Sigmoid colon (tissue), 7 donors: ENCODE data around the gene CRELD2. TPM values are rescaled to one million over a fixed set of nuclear protein-coding genes. Genes with fewer than 3 reads are reported as not detected.
A peak's percentile ranks its signal among the peaks of the same experiment; 100 is the strongest.

Source experiments
- DNase-seq: peaks from one replicate; pipeline ENCODE4 v3.0.0-alpha.2; 2019
- H3K27ac ChIP-seq, 4 donors: fragments of 200-600 bp; sonication (generic); one replicate each; pipeline ENCODE4 v1.5.1; 2016 to 2019; ENCODE audit warnings: mild to moderate bottlenecking in 1 of 4
- H3K27me3 ChIP-seq, 3 donors: fragments of 200-600 bp; sonication (generic); one replicate each; pipeline ENCODE4 v1.5.1; 2019; ENCODE audit warnings: mild to moderate bottlenecking in 1 of 3
- H3K36me3 ChIP-seq, 4 donors: fragments of 200-600 bp; sonication (generic); one replicate each; pipeline ENCODE4 v1.5.1; 2016 to 2019
- H3K4me1 ChIP-seq, 4 donors: fragments of 200-600 bp; sonication (generic); one replicate each; pipeline ENCODE4 v1.5.1; 2017 to 2019
- H3K4me3 ChIP-seq, 4 donors: fragments of 200-600 bp; sonication (generic); one replicate each; pipeline ENCODE4 v1.5.1; 2017 to 2019; ENCODE audit warnings: mild to moderate bottlenecking in 2 of 4, moderate library complexity in 1 of 4
- H3K9me3 ChIP-seq, 4 donors: fragments of 200-600 bp in 3 of 4; sonication (generic) in 3 of 4; one replicate each; pipeline versions ENCODE4 v1.5.1 to v1.6.1; 2013 to 2019
- CTCF ChIP-seq, 4 experiments: fragments of 450-650 bp in 3 of 4; fragments of 200-600 bp in 1 of 4; IDR thresholded peaks; one replicate each; pipeline ENCODE4 v1.5.1; 2016 to 2019; ENCODE audit warnings: antibody characterized with exemption in 4 of 4, mild to moderate bottlenecking in 3 of 4, moderate library complexity in 2 of 4
- EP300 ChIP-seq, 4 donors: sonication (generic); formaldehyde crosslinking; IDR thresholded peaks; one replicate each; pipeline ENCODE4 v1.6.1; 2017; ENCODE audit warnings: antibody characterized with exemption in 4 of 4
- POLR2A ChIP-seq, 2 donors: fragments of 450-650 bp; IDR thresholded peaks; one replicate each; pipeline ENCODE4 v1.6.1; 2016; ENCODE audit warnings: antibody characterized with exemption in 2 of 2, mild to moderate bottlenecking in 2 of 2, moderate library complexity in 2 of 2
- POLR2AphosphoS5 ChIP-seq, 4 donors: sonication (generic); formaldehyde crosslinking; IDR thresholded peaks; one replicate each; pipeline ENCODE4 v1.6.1; 2017; ENCODE audit warnings: antibody characterized with exemption in 4 of 4
- WGBS, 2 donors: extraction: QIAGEN DNeasy Blood & Tissue Kit; methylation state at CpG; one replicate each; pipeline ENCODE4 v1.1.7; 2013; 5-methylcytosine and 5-hydroxymethylcytosine counted together
- intact Hi-C: fragments of 100-400 bp; cut with DNase I; formaldehyde crosslinking; loops from one replicate; pipeline ENCODE4 v1.15.1; 2023
- polyA plus RNA-seq, 3 donors: library from polyadenylated mRNA; stranded (reverse); fragments of 200-250 nt; gene quantifications; one replicate each; pipeline ENCODE4 v1.2.3, GENCODE V29; 2013
- small RNA-seq, 3 donors: library from RNA; depleted of rRNA; stranded (forward); fragments of <200 nt; gene quantifications; one replicate each; pipeline ENCODE3, GENCODE V24; 2016
- total RNA-seq, 4 donors: library from RNA; depleted of rRNA; stranded (reverse); fragments of >200 nt; gene quantifications; one replicate each; pipeline ENCODE4 v1.1.0, GENCODE V29; 2016
- donor health status: healthy with polysubstance abuse.
- donor health status: Bipolar disorder and iron deficiency.
- donor health status: healthy.

The CRELD2 gene
- total and polyA plus RNA-seq, 7 donors: 9.2 to 97.7 (median 20.2) TPM

DNA sequence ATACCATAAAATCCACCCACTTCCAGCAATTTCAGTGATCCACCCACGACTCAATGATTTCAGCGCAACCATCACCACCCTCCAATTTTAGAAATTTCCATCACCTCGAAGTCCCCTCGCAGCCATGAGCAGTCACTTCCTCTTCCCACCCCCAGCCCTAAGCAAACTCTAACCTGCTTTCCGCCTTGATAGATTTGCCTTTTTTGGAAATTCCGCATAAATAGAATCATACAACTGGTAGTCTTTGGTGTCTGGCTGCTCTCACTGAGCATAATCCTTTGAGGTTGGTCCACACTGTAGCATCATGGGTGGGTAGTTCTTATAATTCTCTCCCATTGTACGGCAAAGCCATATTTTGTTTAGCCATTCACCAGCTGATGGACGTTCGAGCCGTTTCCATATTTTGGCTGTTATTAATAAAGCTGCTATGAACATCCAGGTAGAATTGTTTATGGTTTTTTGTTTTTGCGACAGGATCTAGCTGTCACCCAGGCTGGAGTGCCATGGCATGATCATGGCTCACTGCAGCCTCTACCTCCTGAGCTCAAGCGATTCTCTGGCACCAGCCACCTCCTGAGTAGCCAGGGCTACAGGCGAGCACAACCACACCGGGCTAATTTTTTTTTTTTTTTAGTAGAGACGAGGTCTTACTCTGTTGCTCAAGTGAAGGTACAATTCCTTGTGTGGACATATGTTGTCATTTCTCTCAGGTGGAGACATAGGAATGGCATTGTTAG lies 58.2 kb downstream of the CRELD2 start:
- no peaks in the 10 kb centered on the region for H3K36me3 ChIP-seq
- TF ChIP-seq POLR2AphosphoS5 (IDR thresholded peaks at IDR 0.05): no peak
- no peak for TF ChIP-seq EP300 (IDR thresholded peaks at IDR 0.05)
- TF ChIP-seq POLR2A (IDR thresholded peaks at IDR 0.05): no peak
- no peak for TF ChIP-seq CTCF (IDR thresholded peaks at IDR 0.05)
- peaks cover under 1 to 10% (median 7%) of the 10 kb centered on the region in 4 donors for H3K4me1 ChIP-seq
- intact Hi-C loops: no loop called here
- no peaks in the 10 kb centered on the region for H3K9me3 ChIP-seq
- peak overlapping the region in 1 of 4 donors; percentile 3 for H3K27ac ChIP-seq
- no peak for DNase-seq
- H3K27me3 ChIP-seq: peaks cover 0 to 14% (median 0%) of the 10 kb centered on the region in 3 donors
- 34 to 51% methylated on average over 15 of the region's 15 CpGs for WGBS, 2 donors
- H3K4me3 ChIP-seq: no peak overlapping the region

Small RNA genes lying within 50 kb of the gene (small RNA-seq; reads per million reads assigned to genes)
- gene MIR6821: 0 reads per million in 3 donors

Other genes starting within 250 kb of the CRELD2 start
- 10 to 100 TPM; 31.1 to 52.6 (median 35.9) TPM for gene BRD1, start 90.8 kb upstream of the CRELD2 start, total RNA-seq
- gene BRD1, start 90.8 kb upstream of the CRELD2 start, polyA plus RNA-seq: 10 to 100 TPM; 12.6 to 21.5 (median 14.3) TPM
- gene ZBED4, start 64.8 kb upstream of the CRELD2 start, total RNA-seq: 1 to 10 TPM; 3.9 to 7.5 (median 5.5) TPM
- 10 to 100 TPM in 1 of 3 donors, 1 to 10 TPM in 2; 2.4 to 10.5 (median 4.6) TPM for gene ZBED4, start 64.8 kb upstream of the CRELD2 start, polyA plus RNA-seq
- gene ALG12, start 196 bp upstream of the CRELD2 start, total RNA-seq: 10 to 100 TPM; 11.4 to 23.9 (median 15.4) TPM
- 10 to 100 TPM in 1 of 3 donors, 1 to 10 TPM in 2; 1.8 to 15.9 (median 2.1) TPM for gene ALG12, start 196 bp upstream of the CRELD2 start, polyA plus RNA-seq
- gene PIM3, start 42.1 kb downstream of the CRELD2 start, total RNA-seq: 10 to 100 TPM; 26.3 to 50.0 (median 41.8) TPM
- gene PIM3, start 42.1 kb downstream of the CRELD2 start, polyA plus RNA-seq: 100 to 1,000 TPM in 1 of 3 donors, 10 to 100 TPM in 2; 34.8 to 126 (median 60.1) TPM
- gene IL17REL, start 94.1 kb downstream of the CRELD2 start, total RNA-seq: not detected
- gene IL17REL, start 94.1 kb downstream of the CRELD2 start, polyA plus RNA-seq: 1 to 10 TPM in 1 of 3 donors, not detected in 2; 1.6 TPM
- gene TTLL8, start 139.7 kb downstream of the CRELD2 start, total RNA-seq: not detected
- not detected for gene TTLL8, start 139.7 kb downstream of the CRELD2 start, polyA plus RNA-seq
- gene MLC1, start 166.8 kb downstream of the CRELD2 start, total RNA-seq: under 1 TPM in 2 of 4 donors, not detected in 2; 0.14 to 0.16 TPM
- gene MLC1, start 166.8 kb downstream of the CRELD2 start, polyA plus RNA-seq: under 1 TPM in 1 of 3 donors, not detected in 2; 0.23 TPM
- gene MOV10L1, start 171.4 kb downstream of the CRELD2 start, total RNA-seq: 1 to 10 TPM in 3 of 4 donors, under 1 TPM in 1; 0.82 to 5.6 (median 2.6) TPM
- gene MOV10L1, start 171.4 kb downstream of the CRELD2 start, polyA plus RNA-seq: under 1 TPM in 1 of 3 donors, not detected in 2; 0.47 TPM